CD14-positive monocyte (primary cell): ENCODE measurements around the gene GTF2B. TPM values are rescaled to one million over a fixed set of nuclear protein-coding genes. Genes with fewer than 3 reads are reported as not detected.

ENCODE experiments used
- DNase-seq, 3 donors: peaks; one replicate each; pipeline ENCODE4 v3.0.0-alpha.2; 2011 to 2022
- H2AFZ ChIP-seq: 2 replicates; pipeline ENCODE4 v1.6.0; 2012; ENCODE audit warnings: mild to moderate bottlenecking, low read depth, low read length, inconsistent platforms; ENCODE audit not compliant: insufficient read depth, poor library complexity, severe bottlenecking
- H3K27ac ChIP-seq, 2 donors: 1 replicate in 1 of 2; 2 replicates in 1 of 2; pipeline ENCODE4 v1.5.1; 2012 to 2013; ENCODE audit warnings: low read length in 2 of 2, control low read depth in 1 of 2, inconsistent platforms in 1 of 2, low read depth in 1 of 2, mild to moderate bottlenecking in 1 of 2
- H3K27me3 ChIP-seq, 2 donors: one replicate each; pipeline versions ENCODE4 v1.6.0 to v1.6.1; 2011 to 2013; ENCODE audit warnings: low read length in 2 of 2; ENCODE audit not compliant: control insufficient read depth in 2 of 2, insufficient read depth in 2 of 2
- H3K36me3 ChIP-seq, 2 donors: replicated peaks in 1 of 2; 1 replicate in 1 of 2; 2 replicates in 1 of 2; pipeline versions ENCODE4 v1.5.1 to v1.6.1; 2012 to 2013; ENCODE audit warnings: low read length in 2 of 2, control low read depth in 1 of 2, inconsistent platforms in 1 of 2, mild to moderate bottlenecking in 1 of 2; ENCODE audit not compliant: insufficient read depth in 2 of 2, control insufficient read depth in 1 of 2
- H3K4me1 ChIP-seq, 2 donors: 1 replicate in 1 of 2; 2 replicates in 1 of 2; pipeline versions ENCODE4 v1.5.1 to v1.6.1; 2012 to 2013; ENCODE audit warnings: low read length in 2 of 2, control low read depth in 1 of 2, inconsistent platforms in 1 of 2, mild to moderate bottlenecking in 1 of 2, moderate library complexity in 1 of 2; ENCODE audit not compliant: insufficient read depth in 2 of 2, control insufficient read depth in 1 of 2
- H3K4me2 ChIP-seq: replicated peaks from 2 replicates; pipeline ENCODE3; 2012; ENCODE audit warnings: low read length, moderate library complexity, mild to moderate bottlenecking; ENCODE audit not compliant: poor library complexity, severe bottlenecking; ENCODE audit errors: extremely low read depth
- H3K4me3 ChIP-seq, 3 experiments: fragments of 200-600 bp in 1 of 3; sonication (generic) in 1 of 3; replicated peaks in 1 of 3; 1 replicate in 2 of 3; 2 replicates in 1 of 3; pipeline ENCODE4 v1.5.1; 2011 to 2013; ENCODE audit warnings: low read length in 3 of 3, mild to moderate bottlenecking in 3 of 3, control low read depth in 2 of 3, low read depth in 2 of 3, inconsistent platforms in 1 of 3, moderate library complexity in 1 of 3
- H3K79me2 ChIP-seq: 2 replicates; pipeline ENCODE4 v1.6.0; 2012; ENCODE audit warnings: mild to moderate bottlenecking, control low read depth, inconsistent platforms, low read length, moderate library complexity; ENCODE audit not compliant: insufficient read depth
- H3K9ac ChIP-seq: 2 replicates; pipeline ENCODE4 v1.6.0; 2017; ENCODE audit warnings: low read length, mild to moderate bottlenecking; ENCODE audit not compliant: insufficient read depth, poor library complexity, severe bottlenecking
- H3K9me3 ChIP-seq, 2 donors: replicated peaks in 1 of 2; 1 replicate in 1 of 2; 2 replicates in 1 of 2; pipeline versions ENCODE4 v1.5.1 to v1.6.1; 2012 to 2013; ENCODE audit warnings: low read length in 2 of 2, control low read depth in 1 of 2; ENCODE audit not compliant: control insufficient read depth in 1 of 2, insufficient read depth in 1 of 2
- H4K20me1 ChIP-seq: 2 replicates; pipeline ENCODE4 v1.6.0; 2012; ENCODE audit warnings: mild to moderate bottlenecking, low read length, control low read depth, moderate library complexity; ENCODE audit not compliant: insufficient read depth
- H3K27ac Mint-ChIP-seq, 7 donors: one replicate each; pipeline ENCODE4 v1.8.0; 2020; ENCODE audit warnings: mild to moderate bottlenecking in 7 of 7, mixed read lengths in 7 of 7, moderate library complexity in 6 of 7, inconsistent platforms in 2 of 7
- H3K27me3 Mint-ChIP-seq, 3 donors: one replicate each; pipeline ENCODE4 v1.8.0; 2021 to 2022; ENCODE audit warnings: low read depth in 3 of 3, mild to moderate bottlenecking in 3 of 3, mixed read lengths in 3 of 3, moderate library complexity in 3 of 3, inconsistent platforms in 1 of 3
- H3K36me3 Mint-ChIP-seq, 2 donors: one replicate each; pipeline ENCODE4 v1.8.0; 2020; ENCODE audit warnings: mixed read lengths in 2 of 2, inconsistent platforms in 1 of 2, mild to moderate bottlenecking in 1 of 2
- H3K4me1 Mint-ChIP-seq: one replicate; pipeline ENCODE4 v1.8.0; 2020; ENCODE audit warnings: mild to moderate bottlenecking, mixed read lengths
- H3K4me3 Mint-ChIP-seq, 2 donors: one replicate each; pipeline ENCODE4 v1.8.0; 2020; ENCODE audit warnings: mild to moderate bottlenecking in 2 of 2, mixed read lengths in 2 of 2, moderate library complexity in 1 of 2
- H3K9me3 Mint-ChIP-seq, 7 donors: one replicate each; pipeline ENCODE4 v1.8.0; 2020 to 2022; ENCODE audit warnings: mixed read lengths in 7 of 7, mild to moderate bottlenecking in 6 of 7, moderate library complexity in 6 of 7, inconsistent platforms in 2 of 7
- CTCF ChIP-seq: fragments of 200-600 bp; IDR thresholded peaks from one replicate; pipeline ENCODE4 v1.8.0; 2022; ENCODE audit warnings: antibody characterized with exemption, mild to moderate bottlenecking
- WGBS: methylation state at CpG from one replicate; pipeline ENCODE4 v1.1.5; 2013; ENCODE audit warnings: missing lambda C conversion rate; ENCODE audit not compliant: insufficient coverage; 5-methylcytosine and 5-hydroxymethylcytosine counted together
- intact Hi-C, 2 donors: fragments of 100-400 bp; cut with micrococcal nuclease; formaldehyde crosslinking; loops; one replicate each; pipeline versions ENCODE4 v1.15.0 to v1.15.1; 2023
- polyA plus RNA-seq, 3 donors: library from polyadenylated mRNA; depleted of rRNA in 1 of 3; unstranded in 2 of 3; stranded (reverse) in 1 of 3; fragments of 300-500 nt in 2 of 3; fragments of >200 nt in 1 of 3; fragmentation: Illumina TruSeq in 2 of 3; gene quantifications; 1 replicate in 2 of 3; 2 replicates in 1 of 3; pipeline ENCODE4 v1.2.3, GENCODE V29; 2012 to 2021

GTF2B gene
- polyA plus RNA-seq, 3 donors, result 26.9 to 46.1 (median 39.2) TPM

DNA sequence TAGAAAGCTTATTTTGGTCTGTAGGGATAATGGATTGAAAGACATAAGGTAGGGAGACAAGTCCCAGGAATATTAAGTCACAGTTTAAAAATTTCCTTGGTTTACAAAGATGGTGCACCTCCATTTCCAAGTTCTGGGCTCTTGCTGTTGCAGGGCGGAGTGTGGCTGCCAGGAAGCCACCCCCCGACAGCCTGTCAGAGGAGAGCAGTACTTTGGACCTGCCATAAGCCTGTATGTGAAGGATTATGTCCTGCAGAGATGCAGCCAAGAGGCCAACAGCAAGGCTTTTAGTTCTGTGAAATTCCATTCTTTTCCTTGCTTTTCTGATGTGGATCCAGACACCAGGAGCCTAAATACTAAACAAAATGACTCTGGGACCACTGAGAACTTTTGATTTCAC, 31.9 kb upstream of the GTF2B start:
- peaks cover 14 to 15% of the 10 kb centered on the region in 2 donors for H3K9me3 ChIP-seq
- no peak overlapping the region for H3K4me2 ChIP-seq
- Mint-ChIP-seq H3K27me3 (no peaks in the 10 kb centered on the region), H3K4me3 (no peak overlapping the region), H3K27ac (peak overlapping the region in 1 of 7 donors; percentile 40), H3K36me3 (peaks cover 78 to 86% of the 10 kb centered on the region in 2 donors), H3K9me3 (peaks cover 9 to 33% (median 24%) of the 10 kb centered on the region in 7 donors), H3K4me1 (no peaks in the 10 kb centered on the region)
- H3K4me3 ChIP-seq, result no peak overlapping the region
- H4K20me1 ChIP-seq, result no peaks in the 10 kb centered on the region
- H3K79me2 ChIP-seq, result no peaks in the 10 kb centered on the region
- DNase-seq, result no peak
- WGBS, result 100% methylated on average over 2 of the region's 2 CpGs
- TF ChIP-seq CTCF, result no peak
- intact Hi-C loops, result no loop called here
- H3K4me1 ChIP-seq, result no peaks in the 10 kb centered on the region
- no peak overlapping the region for H3K9ac ChIP-seq
- H3K36me3 ChIP-seq, result peaks cover 42 to 94% of the 10 kb centered on the region in 2 donors
- no peaks in the 10 kb centered on the region for H3K27me3 ChIP-seq
- no peak overlapping the region for H3K27ac ChIP-seq
- no peak overlapping the region for H2AFZ ChIP-seq

GRCh38 chr1:88922214-88922613, 30.8 kb upstream of the GTF2B start:
- peaks cover 19 to 43% (median 33%) of the 10 kb centered on the region in 7 donors for H3K9me3 Mint-ChIP-seq
- Histone ChIP-seq H3K36me3 (peaks cover 38 to 87% of the 10 kb centered on the region in 2 donors), H3K4me1 (no peaks in the 10 kb centered on the region), H3K27ac (no peak overlapping the region), H3K79me2 (no peaks in the 10 kb centered on the region), H4K20me1 (no peaks in the 10 kb centered on the region), H3K4me3 (no peak overlapping the region), H3K4me2 (no peak overlapping the region), H3K9ac (no peak overlapping the region), H3K27me3 (no peaks in the 10 kb centered on the region), H3K9me3 (peaks cover 22 to 24% of the 10 kb centered on the region in 2 donors), H2AFZ (no peak overlapping the region)
- H3K4me3 Mint-ChIP-seq, result no peak overlapping the region
- H3K36me3 Mint-ChIP-seq, result peaks cover 72 to 82% of the 10 kb centered on the region in 2 donors
- H3K4me1 Mint-ChIP-seq, result no peaks in the 10 kb centered on the region
- intact Hi-C loops, result no loop called here
- H3K27ac Mint-ChIP-seq, result no peak overlapping the region
- DNase-seq, result no peak
- peaks cover 0 to 2% (median 0%) of the 10 kb centered on the region in 3 donors for H3K27me3 Mint-ChIP-seq
- WGBS, result 100% methylated on average over 2 of the region's 3 CpGs
- no peak for TF ChIP-seq CTCF
